Measurements from ENCODE around the gene BARD1.
A peak's percentile ranks its signal among the peaks of the same experiment; 100 is the strongest.
"Not testable (repeated sequence)": the region's sequence is repeated elsewhere in the genome, so short reads cannot be mapped to it uniquely, and the experiment has no call there.

Gene BARD1

GRCh38 chr2:214742119-214742518 is 67.4 kb downstream of the BARD1 start:
- Histone ChIP-seq H3K9me3 (ENCODE audit: low read length) (no peaks in the 10 kb centered on the region), H3K27me3 (ENCODE audit: insufficient read depth, low read length) (no peaks in the 10 kb centered on the region), H3K36me3 (ENCODE audit: insufficient read depth, low read length) (peaks cover 42% of the 10 kb centered on the region), H3K4me1 (ENCODE audit: insufficient read depth, low read length) (no peaks in the 10 kb centered on the region), H3K4me3 (ENCODE audit: low read length) (no peak overlapping the region), H2AFZ (ENCODE audit: low read depth, low read length) (no peak overlapping the region)

GRCh38 chr2:214740867-214741395 is 68.6 kb downstream of the BARD1 start:
- Histone ChIP-seq H3K9me3 (ENCODE audit: low read length) (no peaks in the 10 kb centered on the region), H3K4me1 (ENCODE audit: insufficient read depth, low read length) (no peaks in the 10 kb centered on the region)

GRCh38 chr2:214737188-214737587 is 72.3 kb downstream of the BARD1 start:
- Histone ChIP-seq H3K4me1 (ENCODE audit: insufficient read depth, low read length) (no peaks in the 10 kb centered on the region), H3K9me3 (ENCODE audit: low read length) (no peaks in the 10 kb centered on the region), H2AFZ (ENCODE audit: low read depth, low read length) (no peak overlapping the region), H3K36me3 (ENCODE audit: insufficient read depth, low read length) (peaks cover 34% of the 10 kb centered on the region), H3K27me3 (ENCODE audit: insufficient read depth, low read length) (no peaks in the 10 kb centered on the region), H3K4me3 (ENCODE audit: low read length) (no peak overlapping the region)

More at GRCh38 chr2:214740867-214741395, 68.6 kb downstream of the BARD1 start:
- Histone ChIP-seq H3K36me3 (ENCODE audit: insufficient read depth, low read length) (peaks cover 50% of the 10 kb centered on the region), H3K27me3 (ENCODE audit: insufficient read depth, low read length) (no peaks in the 10 kb centered on the region), H2AFZ (ENCODE audit: low read depth, low read length) (no peak overlapping the region), H3K4me3 (ENCODE audit: low read length) (no peak overlapping the region)

- peaks cover 47% of the 10 kb centered on the region for H3K36me3 ChIP-seq (ENCODE audit: insufficient read depth, low read length)
- no peaks in the 10 kb centered on the region for H3K4me1 ChIP-seq (ENCODE audit: insufficient read depth, low read length)
- no peak overlapping the region for H2AFZ ChIP-seq (ENCODE audit: low read depth, low read length)
- no peak overlapping the region for H3K4me3 ChIP-seq (ENCODE audit: low read length)
- no peaks in the 10 kb centered on the region for H3K27me3 ChIP-seq (ENCODE audit: insufficient read depth, low read length)
- no peaks in the 10 kb centered on the region for H3K9me3 ChIP-seq (ENCODE audit: low read length)
Observed at GRCh38 chr2:214730800-214731407, 78.6 kb downstream of the BARD1 start.

GRCh38 chr2:214730248-214730647 is 79.2 kb downstream of the BARD1 start:
- Histone ChIP-seq H3K36me3 (ENCODE audit: insufficient read depth, low read length) (peaks cover 51% of the 10 kb centered on the region), H3K27me3 (ENCODE audit: insufficient read depth, low read length) (no peaks in the 10 kb centered on the region), H3K4me1 (ENCODE audit: insufficient read depth, low read length) (no peaks in the 10 kb centered on the region), H3K4me3 (ENCODE audit: low read length) (no peak overlapping the region), H2AFZ (ENCODE audit: low read depth, low read length) (no peak overlapping the region), H3K9me3 (ENCODE audit: low read length) (no peaks in the 10 kb centered on the region)

- Histone ChIP-seq H2AFZ (ENCODE audit: low read depth, low read length) (no peak overlapping the region), H3K27me3 (ENCODE audit: insufficient read depth, low read length) (no peaks in the 10 kb centered on the region), H3K4me3 (ENCODE audit: low read length) (no peak overlapping the region), H3K4me1 (ENCODE audit: insufficient read depth, low read length) (no peaks in the 10 kb centered on the region), H3K36me3 (ENCODE audit: insufficient read depth, low read length) (peaks cover 40% of the 10 kb centered on the region), H3K9me3 (ENCODE audit: low read length) (no peaks in the 10 kb centered on the region)
Observed at GRCh38 chr2:214724741-214725140, 84.7 kb downstream of the BARD1 start.

GRCh38 chr2:214717837-214718236 is 91.6 kb downstream of the BARD1 start:
- not testable (repeated sequence) for H3K27me3 ChIP-seq (ENCODE audit: insufficient read depth, low read length); H3K4me1 ChIP-seq (ENCODE audit: insufficient read depth, low read length)
- peaks cover 16% of the 10 kb centered on the region for H3K9me3 ChIP-seq (ENCODE audit: low read length)

GRCh38 chr2:214716811-214717560 is 92.5 kb downstream of the BARD1 start:
- Histone ChIP-seq H3K4me3 (ENCODE audit: low read length) (no peak overlapping the region), H3K27me3 (ENCODE audit: insufficient read depth, low read length) (no peaks in the 10 kb centered on the region), H3K4me1 (ENCODE audit: insufficient read depth, low read length) (no peaks in the 10 kb centered on the region), H3K36me3 (ENCODE audit: insufficient read depth, low read length) (peaks cover 2% of the 10 kb centered on the region), H3K9me3 (ENCODE audit: low read length) (peaks cover 16% of the 10 kb centered on the region), H2AFZ (ENCODE audit: low read depth, low read length) (no peak overlapping the region)

More at GRCh38 chr2:214717837-214718236, 91.6 kb downstream of the BARD1 start:
- not testable (repeated sequence) for H3K36me3 ChIP-seq (ENCODE audit: insufficient read depth, low read length); H3K4me3 ChIP-seq (ENCODE audit: low read length); H2AFZ ChIP-seq (ENCODE audit: low read depth, low read length)

- H3K9me3 ChIP-seq (ENCODE audit: low read length), result peaks cover 16% of the 10 kb centered on the region
- no peak overlapping the region for H3K4me3 ChIP-seq (ENCODE audit: low read length)
- H3K4me1 ChIP-seq (ENCODE audit: insufficient read depth, low read length), result no peaks in the 10 kb centered on the region
- peaks cover 2% of the 10 kb centered on the region for H3K36me3 ChIP-seq (ENCODE audit: insufficient read depth, low read length)
- no peaks in the 10 kb centered on the region for H3K27me3 ChIP-seq (ENCODE audit: insufficient read depth, low read length)
- no peak overlapping the region for H2AFZ ChIP-seq (ENCODE audit: low read depth, low read length)
Observed at GRCh38 chr2:214715025-214715424, 94.5 kb downstream of the BARD1 start.

GRCh38 chr2:214713080-214713830 is 96.2 kb downstream of the BARD1 start:
- Histone ChIP-seq H3K4me1 (ENCODE audit: insufficient read depth, low read length) (no peaks in the 10 kb centered on the region), H2AFZ (ENCODE audit: low read depth, low read length) (no peak overlapping the region), H3K4me3 (ENCODE audit: low read length) (no peak overlapping the region), H3K9me3 (ENCODE audit: low read length) (peaks cover 15% of the 10 kb centered on the region), H3K27me3 (ENCODE audit: insufficient read depth, low read length) (no peaks in the 10 kb centered on the region), H3K36me3 (ENCODE audit: insufficient read depth, low read length) (peaks cover 2% of the 10 kb centered on the region)

GRCh38 chr2:214710729-214711128 is 98.8 kb downstream of the BARD1 start:
- Histone ChIP-seq H3K4me3 (ENCODE audit: low read length) (no peak overlapping the region), H3K36me3 (ENCODE audit: insufficient read depth, low read length) (no peaks in the 10 kb centered on the region), H2AFZ (ENCODE audit: low read depth, low read length) (no peak overlapping the region), H3K9me3 (ENCODE audit: low read length) (no peaks in the 10 kb centered on the region), H3K4me1 (ENCODE audit: insufficient read depth, low read length) (peaks cover 6% of the 10 kb centered on the region), H3K27me3 (ENCODE audit: insufficient read depth, low read length) (no peaks in the 10 kb centered on the region)

GRCh38 chr2:214706986-214707385 is 102.5 kb downstream of the BARD1 start:
- Histone ChIP-seq H3K27me3 (ENCODE audit: insufficient read depth, low read length) (no peaks in the 10 kb centered on the region), H2AFZ (ENCODE audit: low read depth, low read length) (peak overlapping the region; percentile 38), H3K9me3 (ENCODE audit: low read length) (no peaks in the 10 kb centered on the region), H3K4me1 (ENCODE audit: insufficient read depth, low read length) (peaks cover 6% of the 10 kb centered on the region), H3K4me3 (ENCODE audit: low read length) (no peak overlapping the region), H3K36me3 (ENCODE audit: insufficient read depth, low read length) (no peaks in the 10 kb centered on the region)

GRCh38 chr2:214699236-214699635 is 110.2 kb downstream of the BARD1 start:
- Histone ChIP-seq H3K4me3 (ENCODE audit: low read length) (no peak overlapping the region), H2AFZ (ENCODE audit: low read depth, low read length) (no peak overlapping the region), H3K36me3 (ENCODE audit: insufficient read depth, low read length) (no peaks in the 10 kb centered on the region), H3K9me3 (ENCODE audit: low read length) (peaks cover 4% of the 10 kb centered on the region), H3K4me1 (ENCODE audit: insufficient read depth, low read length) (no peaks in the 10 kb centered on the region), H3K27me3 (ENCODE audit: insufficient read depth, low read length) (no peaks in the 10 kb centered on the region)

All from neuron (in vitro differentiated cells).